Measurements from ENCODE around the gene MKNK2. TPM values are rescaled to one million over a fixed set of nuclear protein-coding genes. Genes with fewer than 3 reads are reported as not detected.

MKNK2 gene
- total and polyA plus RNA-seq, 2 of the 13 experiments (the other 11 are each of a cell fraction or from before 2014, with no cell fraction given) = 44.9 to 112 TPM

DNA sequence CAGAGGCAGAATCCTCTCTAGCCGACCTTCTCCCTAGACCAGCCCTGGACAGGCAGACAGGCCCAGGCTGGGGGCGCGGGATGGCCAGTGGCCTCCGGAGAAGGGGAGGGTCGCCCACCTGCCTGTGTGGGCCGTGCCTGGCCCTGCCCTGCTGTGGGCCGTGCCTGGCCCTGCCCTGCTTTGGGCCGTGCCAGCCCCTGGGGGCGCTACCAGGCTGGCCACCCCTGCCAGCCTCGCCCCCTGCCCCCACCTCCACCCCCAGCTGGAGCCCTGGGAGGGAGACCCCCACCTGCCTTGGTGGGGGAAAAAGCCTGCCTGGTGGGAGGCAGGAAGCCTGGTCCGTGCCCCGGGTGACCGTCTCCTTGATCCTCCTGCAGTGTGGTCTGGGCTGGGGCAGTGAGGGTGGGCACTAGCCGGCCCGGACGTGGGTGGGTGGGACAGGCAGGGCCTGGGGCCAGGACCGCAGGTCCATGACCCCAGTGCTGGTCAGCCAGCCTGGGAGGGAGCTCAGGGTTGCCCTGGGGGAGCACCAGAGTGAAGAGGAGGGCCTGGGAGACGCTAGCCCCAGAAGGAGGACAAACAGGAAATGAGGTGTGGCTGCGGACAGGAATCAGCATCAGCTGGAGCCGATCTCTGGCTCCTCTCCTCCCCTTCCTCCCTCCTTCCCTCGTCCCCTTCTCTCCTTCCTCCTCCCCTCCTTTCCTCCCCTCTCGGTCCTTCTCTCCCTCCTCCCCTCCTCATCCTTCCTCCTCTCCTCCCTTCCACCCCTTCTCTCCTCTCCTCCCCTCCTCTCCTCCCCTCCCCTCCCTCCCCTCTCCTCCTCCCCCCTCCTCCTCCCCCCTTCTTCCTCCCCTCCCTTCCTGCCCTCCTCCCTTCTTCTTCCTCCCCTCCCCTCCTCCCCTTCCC is 5.1 kb upstream of the MKNK2 start (continued):
- TF ChIP-seq, protein P1, sequence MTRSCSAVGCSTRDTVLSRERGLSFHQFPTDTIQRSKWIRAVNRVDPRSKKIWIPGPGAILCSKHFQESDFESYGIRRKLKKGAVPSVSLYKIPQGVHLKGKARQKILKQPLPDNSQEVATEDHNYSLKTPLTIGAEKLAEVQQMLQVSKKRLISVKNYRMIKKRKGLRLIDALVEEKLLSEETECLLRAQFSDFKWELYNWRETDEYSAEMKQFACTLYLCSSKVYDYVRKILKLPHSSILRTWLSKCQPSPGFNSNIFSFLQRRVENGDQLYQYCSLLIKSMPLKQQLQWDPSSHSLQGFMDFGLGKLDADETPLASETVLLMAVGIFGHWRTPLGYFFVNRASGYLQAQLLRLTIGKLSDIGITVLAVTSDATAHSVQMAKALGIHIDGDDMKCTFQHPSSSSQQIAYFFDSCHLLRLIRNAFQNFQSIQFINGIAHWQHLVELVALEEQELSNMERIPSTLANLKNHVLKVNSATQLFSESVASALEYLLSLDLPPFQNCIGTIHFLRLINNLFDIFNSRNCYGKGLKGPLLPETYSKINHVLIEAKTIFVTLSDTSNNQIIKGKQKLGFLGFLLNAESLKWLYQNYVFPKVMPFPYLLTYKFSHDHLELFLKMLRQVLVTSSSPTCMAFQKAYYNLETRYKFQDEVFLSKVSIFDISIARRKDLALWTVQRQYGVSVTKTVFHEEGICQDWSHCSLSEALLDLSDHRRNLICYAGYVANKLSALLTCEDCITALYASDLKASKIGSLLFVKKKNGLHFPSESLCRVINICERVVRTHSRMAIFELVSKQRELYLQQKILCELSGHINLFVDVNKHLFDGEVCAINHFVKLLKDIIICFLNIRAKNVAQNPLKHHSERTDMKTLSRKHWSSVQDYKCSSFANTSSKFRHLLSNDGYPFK (CRISPR knock-in tag; IDR thresholded peaks at IDR 0.05; ENCODE audit: borderline replicate concordance) = 0 out of 2 replicates have a peak, but pooled peaks have one; percentile 31
- TF ChIP-seq LCORL (IDR thresholded peaks at IDR 0.05) (no peak), LCORL (CRISPR knock-in tag; IDR thresholded peaks at IDR 0.05) (no peak), ZKSCAN5 (CRISPR knock-in tag; IDR thresholded peaks at IDR 0.05) (no peak), ZMAT3 (CRISPR knock-in tag; conservative IDR thresholded peaks at IDR 0.05) (no peak), SP4 (CRISPR knock-in tag; IDR thresholded peaks at IDR 0.05) (no peak), FIP1L1 (IDR thresholded peaks at IDR 0.05; ENCODE audit: borderline replicate concordance, insufficient read depth, low read depth, low read length) (no peak), NKX3-1 (CRISPR knock-in tag; IDR thresholded peaks at IDR 0.05) (no peak), ZNF788 (CRISPR knock-in tag; IDR thresholded peaks at IDR 0.05; ENCODE audit: borderline replicate concordance) (peak; percentile 52; the same call in 1 of the 2 replicates), HNRNPL (IDR thresholded peaks at IDR 0.05; ENCODE audit: low read depth, low read length) (peak; percentile 91), ZFP1 (CRISPR knock-in tag; IDR thresholded peaks at IDR 0.05) (no peak), SIX1 (CRISPR knock-in tag; IDR thresholded peaks at IDR 0.05; ENCODE audit: borderline replicate concordance) (no peak), ZNF572 (CRISPR knock-in tag; IDR thresholded peaks at IDR 0.05) (no peak), ZIK1 (CRISPR knock-in tag; IDR thresholded peaks at IDR 0.05; ENCODE audit: borderline replicate concordance, low read depth) (no peak), ZNF543 (CRISPR knock-in tag; IDR thresholded peaks at IDR 0.05) (no peak), HNF4G (IDR thresholded peaks at IDR 0.05; ENCODE audit: borderline replicate concordance, low read depth, low read length) (no peak), HNF4G (CRISPR knock-in tag; IDR thresholded peaks at IDR 0.05; ENCODE audit: borderline replicate concordance, low read depth) (no peak), ELF1 (CRISPR knock-in tag; IDR thresholded peaks at IDR 0.05) (peak; percentile 29; the same call in 1 of the 2 replicates), ZNF737 (CRISPR knock-in tag; IDR thresholded peaks at IDR 0.05; ENCODE audit: borderline replicate concordance) (no peak), MAFK (conservative IDR thresholded peaks at IDR 0.05 in 1 of 2, IDR thresholded peaks at IDR 0.05 in 1 of 2; ENCODE audit: low read length in 2 of 2) (no peak)
- TF ChIP-seq, protein P2, sequence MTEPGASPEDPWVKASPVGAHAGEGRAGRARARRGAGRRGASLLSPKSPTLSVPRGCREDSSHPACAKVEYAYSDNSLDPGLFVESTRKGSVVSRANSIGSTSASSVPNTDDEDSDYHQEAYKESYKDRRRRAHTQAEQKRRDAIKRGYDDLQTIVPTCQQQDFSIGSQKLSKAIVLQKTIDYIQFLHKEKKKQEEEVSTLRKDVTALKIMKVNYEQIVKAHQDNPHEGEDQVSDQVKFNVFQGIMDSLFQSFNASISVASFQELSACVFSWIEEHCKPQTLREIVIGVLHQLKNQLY (CRISPR knock-in tag; IDR thresholded peaks at IDR 0.05) = no peak
- TF ChIP-seq, protein P3, sequence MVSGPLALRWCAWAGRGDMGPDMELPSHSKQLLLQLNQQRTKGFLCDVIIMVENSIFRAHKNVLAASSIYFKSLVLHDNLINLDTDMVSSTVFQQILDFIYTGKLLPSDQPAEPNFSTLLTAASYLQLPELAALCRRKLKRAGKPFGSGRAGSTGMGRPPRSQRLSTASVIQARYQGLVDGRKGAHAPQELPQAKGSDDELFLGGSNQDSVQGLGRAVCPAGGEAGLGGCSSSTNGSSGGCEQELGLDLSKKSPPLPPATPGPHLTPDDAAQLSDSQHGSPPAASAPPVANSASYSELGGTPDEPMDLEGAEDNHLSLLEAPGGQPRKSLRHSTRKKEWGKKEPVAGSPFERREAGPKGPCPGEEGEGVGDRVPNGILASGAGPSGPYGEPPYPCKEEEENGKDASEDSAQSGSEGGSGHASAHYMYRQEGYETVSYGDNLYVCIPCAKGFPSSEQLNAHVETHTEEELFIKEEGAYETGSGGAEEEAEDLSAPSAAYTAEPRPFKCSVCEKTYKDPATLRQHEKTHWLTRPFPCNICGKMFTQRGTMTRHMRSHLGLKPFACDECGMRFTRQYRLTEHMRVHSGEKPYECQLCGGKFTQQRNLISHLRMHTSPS (CRISPR knock-in tag; IDR thresholded peaks at IDR 0.05; ENCODE audit: low read depth) = peak; percentile 71
- TF ChIP-seq, protein P4, sequence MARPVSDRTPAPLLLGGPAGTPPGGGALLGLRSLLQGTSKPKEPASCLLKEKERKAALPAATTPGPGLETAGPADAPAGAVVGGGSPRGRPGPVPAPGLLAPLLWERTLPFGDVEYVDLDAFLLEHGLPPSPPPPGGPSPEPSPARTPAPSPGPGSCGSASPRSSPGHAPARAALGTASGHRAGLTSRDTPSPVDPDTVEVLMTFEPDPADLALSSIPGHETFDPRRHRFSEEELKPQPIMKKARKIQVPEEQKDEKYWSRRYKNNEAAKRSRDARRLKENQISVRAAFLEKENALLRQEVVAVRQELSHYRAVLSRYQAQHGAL (CRISPR knock-in tag; IDR thresholded peaks at IDR 0.05; ENCODE audit: not compliant biosample characterization) = no peak
- TF ChIP-seq, protein P5, sequence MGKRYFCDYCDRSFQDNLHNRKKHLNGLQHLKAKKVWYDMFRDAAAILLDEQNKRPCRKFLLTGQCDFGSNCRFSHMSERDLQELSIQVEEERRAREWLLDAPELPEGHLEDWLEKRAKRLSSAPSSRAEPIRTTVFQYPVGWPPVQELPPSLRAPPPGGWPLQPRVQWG (CRISPR knock-in tag; IDR thresholded peaks at IDR 0.05; ENCODE audit: borderline replicate concordance, low read depth) = no peak

Measured in HepG2 (cell line).